Neural progenitor cell (in vitro differentiated cells): Measurements from ENCODE around the gene SYNDIG1. TPM values are rescaled to one million over a fixed set of nuclear protein-coding genes. Genes with fewer than 3 reads are reported as not detected.

Source experiments
- DNase-seq: peaks from one replicate; pipeline ENCODE4 v3.0.0-alpha.2; 2016; ENCODE audit warnings: low spot score
- H2AFZ ChIP-seq: fragments of 200-600 bp; sonication (generic); replicated peaks from 2 replicates; pipeline ENCODE4 v1.6.1; 2016; ENCODE audit warnings: antibody characterized with exemption
- H3F3A ChIP-seq: fragments of 200-600 bp; sonication (generic); 2 replicates; pipeline ENCODE4 v1.6.1; 2016; ENCODE audit warnings: antibody characterized with exemption, low read depth
- H3K27ac ChIP-seq: fragments of 200-600 bp; sonication (generic); 2 replicates; pipeline ENCODE4 v1.5.1; 2016; ENCODE audit warnings: mild to moderate bottlenecking
- H3K27me3 ChIP-seq: fragments of 200-600 bp; sonication (generic); 2 replicates; pipeline ENCODE4 v1.6.1; 2016; ENCODE audit warnings: mild to moderate bottlenecking, moderate library complexity
- H3K36me3 ChIP-seq: fragments of 200-600 bp; sonication (generic); 2 replicates; pipeline ENCODE4 v1.5.1; 2016
- H3K4me1 ChIP-seq: fragments of 200-600 bp; sonication (generic); 2 replicates; pipeline ENCODE4 v1.6.1; 2016; ENCODE audit warnings: mixed run types
- H3K4me2 ChIP-seq: fragments of 200-600 bp; sonication (generic); 2 replicates; pipeline ENCODE4 v1.6.1; 2016
- H3K4me3 ChIP-seq: fragments of 200-600 bp; sonication (generic); 2 replicates; pipeline ENCODE4 v1.5.1; 2016
- H3K79me2 ChIP-seq: fragments of 200-600 bp; sonication (generic); 2 replicates; pipeline ENCODE4 v1.6.1; 2016; ENCODE audit warnings: low read depth
- H3K9ac ChIP-seq: fragments of 200-600 bp; sonication (generic); 2 replicates; pipeline ENCODE4 v1.6.1; 2016
- H3K9me3 ChIP-seq: fragments of 200-600 bp; sonication (generic); 2 replicates; pipeline ENCODE4 v1.5.1; 2016; ENCODE audit warnings: low read depth
- H4K20me1 ChIP-seq: fragments of 200-600 bp; sonication (generic); 2 replicates; pipeline ENCODE4 v1.6.1; 2016; ENCODE audit warnings: low read depth
- H3K27ac Mint-ChIP-seq: 3 replicates; pipeline ENCODE4 v1.8.0; 2021; ENCODE audit warnings: mixed read lengths
- H3K27me3 Mint-ChIP-seq: 2 replicates; pipeline ENCODE4 v1.8.0; 2022; ENCODE audit warnings: low read depth, mild to moderate bottlenecking, inconsistent platforms, moderate library complexity, mixed read lengths; ENCODE audit not compliant: insufficient read depth
- H3K36me3 Mint-ChIP-seq: 3 replicates; pipeline ENCODE4 v1.8.0; 2021; ENCODE audit warnings: mixed read lengths
- H3K4me1 Mint-ChIP-seq: 3 replicates; pipeline ENCODE4 v1.8.0; 2021; ENCODE audit warnings: mixed read lengths
- H3K4me3 Mint-ChIP-seq: 3 replicates; pipeline ENCODE4 v1.8.0; 2021; ENCODE audit warnings: mild to moderate bottlenecking, moderate library complexity, mixed read lengths
- H3K9me3 Mint-ChIP-seq: 3 replicates; pipeline ENCODE4 v1.8.0; 2020; ENCODE audit warnings: mixed read lengths
- CTCF ChIP-seq: fragments of 200-600 bp; sonication (generic); IDR thresholded peaks from 2 replicates; pipeline ENCODE4 v1.5.1; 2017; ENCODE audit warnings: antibody characterized with exemption, mild to moderate bottlenecking
- EZH2 ChIP-seq: fragments of 200-600 bp; sonication (generic); IDR thresholded peaks from 2 replicates; pipeline ENCODE4 v1.6.1; 2017; ENCODE audit warnings: antibody characterized with exemption, mild to moderate bottlenecking, moderate library complexity
- EZH2phosphoT487 ChIP-seq: fragments of 200-600 bp; sonication (generic); IDR thresholded peaks from 2 replicates; pipeline ENCODE4 v1.6.1; 2017; ENCODE audit warnings: antibody characterized with exemption
- total RNA-seq: library from RNA; depleted of rRNA; stranded (reverse); fragments of >200 nt; gene quantifications from 2 replicates; pipeline ENCODE4 v1.2.3, GENCODE V29; 2015; ENCODE audit warnings: low replicate concordance

The SYNDIG1 gene
- total RNA-seq, 1 donor from 2014 or later, result 1.0 TPM

GRCh38 chr20:24654425-24654824 lies 185.0 kb downstream of the SYNDIG1 start:
- no peak for DNase-seq
- H3K36me3 ChIP-seq, result no peaks in the 10 kb centered on the region
- H4K20me1 ChIP-seq, result no peaks in the 10 kb centered on the region
- H3K4me1 ChIP-seq, result no peaks in the 10 kb centered on the region
- H3K4me3 Mint-ChIP-seq, result no peak overlapping the region
- H3K36me3 Mint-ChIP-seq, result no peaks in the 10 kb centered on the region
- H3K4me2 ChIP-seq, result no peak overlapping the region
- H3K9me3 Mint-ChIP-seq, result no peaks in the 10 kb centered on the region
- no peaks in the 10 kb centered on the region for H3F3A ChIP-seq
- peaks cover 6% of the 10 kb centered on the region for H3K4me1 Mint-ChIP-seq
- H3K27me3 Mint-ChIP-seq, result peaks cover 6% of the 10 kb centered on the region
- no peak overlapping the region for H3K9ac ChIP-seq
- no peak overlapping the region for H2AFZ ChIP-seq
- H3K27ac ChIP-seq, result no peak overlapping the region
- TF ChIP-seq EZH2phosphoT487 (no peak), EZH2 (no peak), CTCF (no peak)
- H3K4me3 ChIP-seq, result no peak overlapping the region
- H3K9me3 ChIP-seq, result no peaks in the 10 kb centered on the region
- H3K27me3 ChIP-seq, result no peaks in the 10 kb centered on the region
- no peak overlapping the region for H3K27ac Mint-ChIP-seq
- no peaks in the 10 kb centered on the region for H3K79me2 ChIP-seq

DNA sequence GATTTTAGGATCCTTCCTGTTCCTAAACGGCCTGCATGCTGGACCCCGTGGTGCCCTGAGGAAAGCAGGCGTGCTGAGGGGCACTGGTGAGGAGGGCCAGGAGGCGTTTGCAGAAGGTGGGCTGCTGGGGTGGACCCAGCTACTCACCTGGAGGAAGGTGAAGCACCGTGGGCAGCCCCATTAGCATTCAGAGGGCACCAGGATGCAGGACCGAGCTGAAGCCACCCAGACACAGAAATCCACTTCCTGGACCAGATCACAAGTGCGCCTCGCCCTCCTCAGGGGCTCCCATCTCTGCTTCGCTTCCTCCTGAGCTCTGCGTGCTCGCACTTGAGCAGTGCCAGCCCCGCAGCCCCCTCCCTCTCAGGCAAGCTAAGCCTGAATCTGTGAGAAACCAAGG lies 187.0 kb downstream of the SYNDIG1 start:
- H3K9me3 ChIP-seq, result no peaks in the 10 kb centered on the region
- H3K4me1 ChIP-seq, result no peaks in the 10 kb centered on the region
- H3K4me3 ChIP-seq, result no peak overlapping the region
- H2AFZ ChIP-seq, result no peak overlapping the region
- no peak overlapping the region for H3K27ac Mint-ChIP-seq
- no peaks in the 10 kb centered on the region for H3K9me3 Mint-ChIP-seq
- no peaks in the 10 kb centered on the region for H3K27me3 ChIP-seq
- H3K9ac ChIP-seq, result no peak overlapping the region
- no peaks in the 10 kb centered on the region for H3K36me3 ChIP-seq
- no peaks in the 10 kb centered on the region for H3K36me3 Mint-ChIP-seq
- H4K20me1 ChIP-seq, result no peaks in the 10 kb centered on the region
- TF ChIP-seq EZH2 (no peak), EZH2phosphoT487 (no peak)
- no peak overlapping the region for H3K4me2 ChIP-seq
- H3K4me3 Mint-ChIP-seq, result no peak overlapping the region
- no peaks in the 10 kb centered on the region for H3F3A ChIP-seq
- no peak for DNase-seq
- H3K4me1 Mint-ChIP-seq, result peaks cover 12% of the 10 kb centered on the region
- H3K79me2 ChIP-seq, result no peaks in the 10 kb centered on the region
- H3K27ac ChIP-seq, result no peak overlapping the region
- H3K27me3 Mint-ChIP-seq, result peaks cover 6% of the 10 kb centered on the region

GRCh38 chr20:24657196-24657595 lies 187.8 kb downstream of the SYNDIG1 start:
- no peaks in the 10 kb centered on the region for H3K36me3 Mint-ChIP-seq
- Histone ChIP-seq H3K4me3 (no peak overlapping the region), H3K4me2 (no peak overlapping the region), H3F3A (no peaks in the 10 kb centered on the region), H3K79me2 (no peaks in the 10 kb centered on the region), H3K9ac (no peak overlapping the region), H3K27me3 (no peaks in the 10 kb centered on the region), H3K9me3 (no peaks in the 10 kb centered on the region), H4K20me1 (no peaks in the 10 kb centered on the region), H2AFZ (no peak overlapping the region), H3K27ac (no peak overlapping the region), H3K4me1 (no peaks in the 10 kb centered on the region), H3K36me3 (no peaks in the 10 kb centered on the region)
- no peak overlapping the region for H3K4me3 Mint-ChIP-seq
- peaks cover 9% of the 10 kb centered on the region for H3K27me3 Mint-ChIP-seq
- no peak overlapping the region for H3K27ac Mint-ChIP-seq
- TF ChIP-seq EZH2phosphoT487 (no peak), EZH2 (no peak), CTCF (no peak)
- no peaks in the 10 kb centered on the region for H3K9me3 Mint-ChIP-seq
- no peak for DNase-seq
- H3K4me1 Mint-ChIP-seq, result peaks cover 12% of the 10 kb centered on the region

GRCh38 chr20:24657878-24658620 lies 188.6 kb downstream of the SYNDIG1 start:
- no peaks in the 10 kb centered on the region for H3K79me2 ChIP-seq
- Mint-ChIP-seq H3K27me3 (peaks cover 7% of the 10 kb centered on the region), H3K4me3 (no peak overlapping the region), H3K4me1 (peaks cover 15% of the 10 kb centered on the region), H3K9me3 (no peaks in the 10 kb centered on the region), H3K36me3 (no peaks in the 10 kb centered on the region), H3K27ac (no peak overlapping the region)
- no peaks in the 10 kb centered on the region for H3F3A ChIP-seq
- H3K27ac ChIP-seq, result no peak overlapping the region
- no peaks in the 10 kb centered on the region for H3K4me1 ChIP-seq
- H3K36me3 ChIP-seq, result no peaks in the 10 kb centered on the region
- DNase-seq, result no peak
- no peaks in the 10 kb centered on the region for H3K9me3 ChIP-seq
- H3K27me3 ChIP-seq, result no peaks in the 10 kb centered on the region
- no peaks in the 10 kb centered on the region for H4K20me1 ChIP-seq
- H3K4me3 ChIP-seq, result no peak overlapping the region
- no peak overlapping the region for H3K4me2 ChIP-seq
- TF ChIP-seq EZH2phosphoT487 (no peak), EZH2 (no peak), CTCF (no peak)
- H2AFZ ChIP-seq, result no peak overlapping the region
- no peak overlapping the region for H3K9ac ChIP-seq
